GM12878 (cell line): ENCODE measurements around the gene SYPL1. TPM values are rescaled to one million over a fixed set of nuclear protein-coding genes. Genes with fewer than 3 reads are reported as not detected.

Experiments
- ATAC-seq: fragments of 200-7000 bp; cut with Tn5 transposase; 3 replicates; pipeline ENCODE4 v1.9.1; 2020; ENCODE audit warnings: mild to moderate bottlenecking, moderate library complexity
- BruUV-seq: library from RNA; stranded (reverse); fragments of 400-500 nt; replicated peaks from 2 replicates; lab custom pipeline; 2021; lab: Mats Ljungman, UMichigan
- CTCF ChIA-PET: fragments of 300-600 bp; sonication (Branson Sonifier 250); formaldehyde crosslinking; extraction: SDS; loops from one replicate; lab custom pipeline; 2021; ENCODE audit warnings: inconsistent platforms; lab: Yijun Ruan, JAX
- POLR2A ChIA-PET: fragments of 350-600 bp; formaldehyde crosslinking; extraction: SDS; loops from one replicate; lab custom pipeline; 2021; ENCODE audit warnings: inconsistent platforms; lab: Charles Lee
- RAD21 ChIA-PET: fragments of 300-600 bp; sonication (Branson Sonifier 250); formaldehyde crosslinking; loops from one replicate; lab custom pipeline; 2023; ENCODE audit warnings: antibody characterized with exemption; ENCODE audit not compliant: unreplicated experiment; lab: Charles Lee
- SMC1A ChIA-PET: fragments of 300-600 bp; sonication (Branson Sonifier 250); formaldehyde crosslinking; loops from one replicate; lab custom pipeline; 2023; ENCODE audit not compliant: unreplicated experiment, uncharacterized antibody; lab: Charles Lee
- DNase-seq: peaks from one replicate; pipeline ENCODE4 v3.0.0-alpha.2; 2011; ENCODE audit warnings: low read depth, low spot score
- FAIRE-seq: peaks from 3 replicates; lab custom pipeline; 2011; peaks lifted over from hg19 to GRCh38; lab: Jason Lieb, UNC
- H2AFZ ChIP-seq: 2 replicates; pipeline ENCODE4 v1.6.0; 2011; ENCODE audit warnings: low read depth, low read length, control low read depth; ENCODE audit not compliant: control insufficient read depth
- H3K27ac ChIP-seq: 2 replicates; pipeline ENCODE4 v1.5.1; 2011; ENCODE audit warnings: control low read depth; ENCODE audit not compliant: control insufficient read depth, insufficient read depth
- H3K27me3 ChIP-seq, 2 experiments: replicated peaks in 1 of 2; 2 replicates each; pipeline versions ENCODE4 v1.6.0 to v1.6.1; 2011; ENCODE audit warnings: low read length in 1 of 2; ENCODE audit not compliant: control insufficient read depth in 2 of 2, insufficient read depth in 2 of 2
- H3K36me3 ChIP-seq, 2 experiments: 2 replicates each; pipeline ENCODE4 v1.5.1; 2011; ENCODE audit warnings: low read length in 1 of 2; ENCODE audit not compliant: control insufficient read depth in 2 of 2, insufficient read depth in 2 of 2
- H3K4me1 ChIP-seq: 2 replicates; pipeline ENCODE4 v1.6.1; 2011; ENCODE audit warnings: mild to moderate bottlenecking, low read length, moderate library complexity, mixed read lengths; ENCODE audit not compliant: control insufficient read depth, insufficient read depth
- H3K4me2 ChIP-seq: 2 replicates; pipeline ENCODE4 v1.6.0; 2011; ENCODE audit warnings: control low read depth; ENCODE audit not compliant: control insufficient read depth, insufficient read depth
- H3K4me3 ChIP-seq: fragments of 200-600 bp; sonication (generic); 2 replicates; pipeline ENCODE4 v1.5.1; 2016
- H3K79me2 ChIP-seq: 2 replicates; pipeline ENCODE4 v1.6.0; 2011; ENCODE audit warnings: low read length; ENCODE audit not compliant: control insufficient read depth, insufficient read depth
- H3K9ac ChIP-seq: 2 replicates; pipeline ENCODE4 v1.8.0; 2011; ENCODE audit warnings: low read length, control low read depth, mixed read lengths; ENCODE audit not compliant: control insufficient read depth, insufficient read depth
- H3K9me3 ChIP-seq: replicated peaks from 3 replicates; pipeline ENCODE4 v1.5.1; 2011; ENCODE audit warnings: mild to moderate bottlenecking, low read length; ENCODE audit not compliant: control insufficient read depth, insufficient read depth
- H4K20me1 ChIP-seq: 2 replicates; pipeline ENCODE4 v1.6.0; 2011; ENCODE audit not compliant: control insufficient read depth, insufficient read depth
- CBX5 ChIP-seq: sonication (generic); IDR thresholded peaks from 2 replicates; pipeline ENCODE4 v1.6.1; 2016; ENCODE audit warnings: low read depth, moderate library complexity, mild to moderate bottlenecking, inconsistent platforms
- CHD1 ChIP-seq: IDR thresholded peaks from 2 replicates; pipeline ENCODE4 v1.6.1; 2012; ENCODE audit warnings: low read depth, low read length, improper control_type of control experiment
- E2F4 ChIP-seq: IDR thresholded peaks from 2 replicates; pipeline ENCODE4 v1.6.1; 2012; ENCODE audit warnings: low read depth, low read length, improper control_type of control experiment
- HSF1 ChIP-seq: fragments of 150-350 bp; IDR thresholded peaks from 2 replicates; pipeline ENCODE4 v1.6.1; 2014; ENCODE audit warnings: mild to moderate bottlenecking, low read depth, low read length
- KDM1A ChIP-seq: fragments of 200-600 bp; sonication (generic); IDR thresholded peaks from 2 replicates; pipeline ENCODE4 v1.6.1; 2016; ENCODE audit warnings: borderline replicate concordance
- RAD21 ChIP-seq: IDR thresholded peaks from 2 replicates; pipeline ENCODE4 v1.6.1; 2011; ENCODE audit warnings: mild to moderate bottlenecking, low read depth, low read length, moderate library complexity; ENCODE audit not compliant: insufficient read depth
- SIX5 ChIP-seq: IDR thresholded peaks from 2 replicates; pipeline ENCODE4 v1.6.1; 2011; ENCODE audit warnings: mild to moderate bottlenecking, low read depth, low read length, moderate library complexity; ENCODE audit not compliant: severe bottlenecking
- STAT1 ChIP-seq: fragments of 450-650 bp; conservative IDR thresholded peaks from 2 replicates; pipeline ENCODE4 v1.6.1; 2014; ENCODE audit warnings: antibody characterized with exemption, mild to moderate bottlenecking
- SUZ12 ChIP-seq: fragments of 200-600 bp; sonication (generic); IDR thresholded peaks from one replicate; pipeline ENCODE4 v1.6.1; 2018; ENCODE audit warnings: antibody characterized with exemption, mild to moderate bottlenecking; ENCODE audit not compliant: unreplicated experiment
- TAF1 ChIP-seq: IDR thresholded peaks from 2 replicates; pipeline ENCODE4 v1.6.1; 2011; ENCODE audit warnings: mild to moderate bottlenecking, low read depth, low read length, borderline replicate concordance
- TCF7 ChIP-seq: IDR thresholded peaks from 2 replicates; pipeline ENCODE4 v1.6.1; 2014; ENCODE audit warnings: antibody characterized with exemption, borderline replicate concordance
- YY1 ChIP-seq: IDR thresholded peaks from 2 replicates; pipeline ENCODE4 v1.6.1; 2011; ENCODE audit warnings: low read depth, mild to moderate bottlenecking, low read length
- ZNF274 ChIP-seq: IDR thresholded peaks from one replicate; pipeline ENCODE4 v1.8.0; 2011; ENCODE audit not compliant: insufficient read length, insufficient read depth
- WGBS: methylation state at CpG from one replicate; pipeline ENCODE4 v1.1.6; 2016; ENCODE audit warnings: low lambda C conversion rate; ENCODE audit not compliant: insufficient replicate concordance, insufficient coverage; ENCODE audit errors: missing lambda C conversion rate; 5-methylcytosine and 5-hydroxymethylcytosine counted together
- in situ Hi-C: fragments of 300-500 bp; cut with MboI; formaldehyde crosslinking; loops from 9 replicates; pipeline ENCODE4 v1.14.3; 2018; ENCODE audit warnings: mixed read lengths
- intact Hi-C: fragments of 100-400 bp; cut with micrococcal nuclease; formaldehyde crosslinking; loops from one replicate; pipeline ENCODE4 v1.14.2; 2022; ENCODE audit not compliant: unreplicated experiment
- polyA plus RNA-seq, 11 experiments: library from polyadenylated mRNA; depleted of rRNA in 4 of 11; unstranded in 6 of 11; stranded (reverse) in 5 of 11; fragments of >200 nt; fragmentation: Nextera tagmentation in 4 of 11; fragmentation: Illumina TruSeq in 1 of 11; extraction: Ambion mirVana in 4 of 11; extraction: Trizol in 1 of 11; gene quantifications; 1 replicate in 1 of 11; 2 replicates in 10 of 11; pipeline versions ENCODE4 v1.2.1 to v1.2.3, GENCODE V29; 2011 to 2016; ENCODE audit warnings: inconsistent platforms in 2 of 11, missing spikeins in 2 of 11, low read depth in 1 of 11
- total RNA-seq, 4 experiments: library from RNA; depleted of rRNA in 3 of 4; stranded (reverse); fragments of >200 nt in 3 of 4; fragmentation: Illumina TruSeq in 1 of 4; extraction: Trizol in 1 of 4; gene quantifications; 2 replicates each; pipeline versions ENCODE4 v1.2.1 to v1.2.3, GENCODE V29; 2013 to 2021
- TF ChIP-seq, protein P1 (sequence below): fragments of 450-650 bp; IDR thresholded peaks from 2 replicates; pipeline ENCODE4 v1.6.1; 2017; ENCODE audit warnings: antibody characterized with exemption, mild to moderate bottlenecking, moderate library complexity
- TF ChIP-seq, protein P2 (sequence below): fragments of 450-650 bp; IDR thresholded peaks from 2 replicates; pipeline ENCODE4 v1.6.1; 2017; ENCODE audit warnings: mild to moderate bottlenecking

The SYPL1 gene
- total and polyA plus RNA-seq, 10 of the 15 experiments (the other 5 are each of a cell fraction or from before 2014, with no cell fraction given) = 34.5 to 177 (median 87.3) TPM

DNA sequence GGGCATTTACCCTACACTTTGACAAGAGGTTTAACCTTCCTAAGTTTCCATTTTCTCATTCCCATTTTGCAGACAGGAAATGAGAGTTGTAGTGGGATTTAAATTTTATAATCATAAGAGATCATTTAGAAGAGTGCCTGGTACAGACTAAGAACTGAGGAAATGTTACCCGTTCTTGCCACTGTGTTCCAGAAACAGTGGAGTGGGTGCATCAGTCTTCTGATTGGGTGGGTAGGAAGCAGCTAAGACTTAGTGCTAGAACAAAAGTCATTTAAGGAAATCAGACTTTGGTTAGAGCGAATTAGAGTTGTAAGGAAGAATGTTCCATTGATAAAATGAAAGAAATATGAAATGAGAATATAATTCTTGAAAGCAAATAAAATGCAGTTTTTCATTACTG lies 8.4 kb upstream of the SYPL1 start (continued):
- TF ChIP-seq, protein P1, sequence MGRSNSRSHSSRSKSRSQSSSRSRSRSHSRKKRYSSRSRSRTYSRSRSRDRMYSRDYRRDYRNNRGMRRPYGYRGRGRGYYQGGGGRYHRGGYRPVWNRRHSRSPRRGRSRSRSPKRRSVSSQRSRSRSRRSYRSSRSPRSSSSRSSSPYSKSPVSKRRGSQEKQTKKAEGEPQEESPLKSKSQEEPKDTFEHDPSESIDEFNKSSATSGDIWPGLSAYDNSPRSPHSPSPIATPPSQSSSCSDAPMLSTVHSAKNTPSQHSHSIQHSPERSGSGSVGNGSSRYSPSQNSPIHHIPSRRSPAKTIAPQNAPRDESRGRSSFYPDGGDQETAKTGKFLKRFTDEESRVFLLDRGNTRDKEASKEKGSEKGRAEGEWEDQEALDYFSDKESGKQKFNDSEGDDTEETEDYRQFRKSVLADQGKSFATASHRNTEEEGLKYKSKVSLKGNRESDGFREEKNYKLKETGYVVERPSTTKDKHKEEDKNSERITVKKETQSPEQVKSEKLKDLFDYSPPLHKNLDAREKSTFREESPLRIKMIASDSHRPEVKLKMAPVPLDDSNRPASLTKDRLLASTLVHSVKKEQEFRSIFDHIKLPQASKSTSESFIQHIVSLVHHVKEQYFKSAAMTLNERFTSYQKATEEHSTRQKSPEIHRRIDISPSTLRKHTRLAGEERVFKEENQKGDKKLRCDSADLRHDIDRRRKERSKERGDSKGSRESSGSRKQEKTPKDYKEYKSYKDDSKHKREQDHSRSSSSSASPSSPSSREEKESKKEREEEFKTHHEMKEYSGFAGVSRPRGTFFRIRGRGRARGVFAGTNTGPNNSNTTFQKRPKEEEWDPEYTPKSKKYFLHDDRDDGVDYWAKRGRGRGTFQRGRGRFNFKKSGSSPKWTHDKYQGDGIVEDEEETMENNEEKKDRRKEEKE = no peak
- no peak for TF ChIP-seq TAF1

- no TSS peak for BruUV-seq
- Histone ChIP-seq H3K36me3 (no peaks in the 10 kb centered on the region), H4K20me1 (no peaks in the 10 kb centered on the region), H3K4me2 (no peak overlapping the region), H3K79me2 (no peaks in the 10 kb centered on the region), H3K4me1 (peaks cover 4% of the 10 kb centered on the region; the same call in 1 of the 2 replicates), H3K4me3 (no peak overlapping the region), H3K27ac (no peak overlapping the region), H3K9me3 (no peaks in the 10 kb centered on the region), H3K9ac (no peak overlapping the region), H3K27me3 (no peaks in the 10 kb centered on the region), H2AFZ (no peak overlapping the region)
- SMC1A ChIA-PET = interaction anchor here (0.6 to 1.2 kb wide), 4 partner anchors 11 to 311 kb away, joined by 3 read pairs; no protein-coding TSS in a partner anchor
- no peak for DNase-seq
- POLR2A ChIA-PET = no interaction called here
- RAD21 ChIA-PET = interaction anchor here (1.4 kb wide), 1 partner anchor 34 kb away, joined by 3 read pairs; no protein-coding TSS in a partner anchor
- FAIRE-seq = no peak
- in situ Hi-C loops (no loop called here), intact Hi-C loops (no loop called here)
- CTCF ChIA-PET = interaction anchor here (1.0 to 2.3 kb wide), 3 partner anchors 34 to 64 kb away, joined by 3 to 6 read pairs (median 4); no protein-coding TSS in a partner anchor
- ATAC-seq = no peak
- WGBS = 75% methylated on average over 3 of the region's 3 CpGs
- TF ChIP-seq CBX5 (no peak), SIX5 (no peak), KDM1A (no peak), E2F4 (no peak), ZNF274 (no peak), CHD1 (no peak), STAT1 (no peak), SUZ12 (no peak), YY1 (no peak), RAD21 (no peak), TCF7 (no peak), HSF1 (no peak)
- TF ChIP-seq, protein P2, sequence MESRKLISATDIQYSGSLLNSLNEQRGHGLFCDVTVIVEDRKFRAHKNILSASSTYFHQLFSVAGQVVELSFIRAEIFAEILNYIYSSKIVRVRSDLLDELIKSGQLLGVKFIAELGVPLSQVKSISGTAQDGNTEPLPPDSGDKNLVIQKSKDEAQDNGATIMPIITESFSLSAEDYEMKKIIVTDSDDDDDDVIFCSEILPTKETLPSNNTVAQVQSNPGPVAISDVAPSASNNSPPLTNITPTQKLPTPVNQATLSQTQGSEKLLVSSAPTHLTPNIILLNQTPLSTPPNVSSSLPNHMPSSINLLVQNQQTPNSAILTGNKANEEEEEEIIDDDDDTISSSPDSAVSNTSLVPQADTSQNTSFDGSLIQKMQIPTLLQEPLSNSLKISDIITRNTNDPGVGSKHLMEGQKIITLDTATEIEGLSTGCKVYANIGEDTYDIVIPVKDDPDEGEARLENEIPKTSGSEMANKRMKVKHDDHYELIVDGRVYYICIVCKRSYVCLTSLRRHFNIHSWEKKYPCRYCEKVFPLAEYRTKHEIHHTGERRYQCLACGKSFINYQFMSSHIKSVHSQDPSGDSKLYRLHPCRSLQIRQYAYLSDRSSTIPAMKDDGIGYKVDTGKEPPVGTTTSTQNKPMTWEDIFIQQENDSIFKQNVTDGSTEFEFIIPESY = no peak
These were observed 7.6 kb upstream of the SYPL1 start for GRCh38 chr7:106119719-106120118.
